ENCODE data around the gene CRIP1. TPM values are rescaled to one million over a fixed set of nuclear protein-coding genes. Genes with fewer than 3 reads are reported as not detected.

CRIP1 gene
- total and polyA plus RNA-seq, 5 donors from 2014 or later = 558 to 2,243 (median 1,172) TPM

- peaks cover 3% of the 10 kb centered on the region for H3K27me3 ChIP-seq (ENCODE audit: control insufficient read depth, insufficient read depth, low read length)
- ATAC-seq (ENCODE audit: low read depth in 2 of 2) = peak; percentile 65 to 66
- peak overlapping the region in 3 of 4 donors; percentile 51 to 81 (median 72) for H3K4me3 Mint-ChIP-seq
- peaks cover 0 to 3% (median 0%) of the 10 kb centered on the region in 7 donors for H3K9me3 Mint-ChIP-seq
- no peaks in the 10 kb centered on the region for H3K36me3 ChIP-seq (ENCODE audit: control insufficient read depth, insufficient read depth, low read length)
- peaks cover 43% of the 10 kb centered on the region for H3K27me3 Mint-ChIP-seq
- no peaks in the 10 kb centered on the region for H3K9me3 ChIP-seq (ENCODE audit: control insufficient read depth in 2 of 2, low read length in 2 of 2)
- no peaks in the 10 kb centered on the region for H3K36me3 Mint-ChIP-seq
- H3K4me3 ChIP-seq (ENCODE audit: low read depth, low read length) = no peak overlapping the region
- peak; percentile 67 to 75 (median 74) for DNase-seq
- no peak overlapping the region for H3K27ac Mint-ChIP-seq
- H3K4me1 ChIP-seq (ENCODE audit: control insufficient read depth, insufficient read depth, low read length, poor library complexity, severe bottlenecking) = peaks cover 42% of the 10 kb centered on the region
- H3K27ac ChIP-seq (ENCODE audit: insufficient read depth, low read length, poor library complexity, severe bottlenecking) = no peak overlapping the region
- peaks cover 0 to 24% (median 6%) of the 10 kb centered on the region in 4 donors for H3K4me1 Mint-ChIP-seq
Observed at GRCh38 chr14:105527826-105528585, 41.3 kb downstream of the CRIP1 start.

- H3K4me3 Mint-ChIP-seq = peak overlapping the region; percentile 77 to 84 (median 80)
- H3K27me3 ChIP-seq (ENCODE audit: control insufficient read depth, insufficient read depth, low read length) = peaks cover 3% of the 10 kb centered on the region
- ATAC-seq (ENCODE audit: low read depth in 2 of 2) = no peak
- no peaks in the 10 kb centered on the region for H3K9me3 ChIP-seq (ENCODE audit: control insufficient read depth in 2 of 2, low read length in 2 of 2)
- no peaks in the 10 kb centered on the region for H3K36me3 Mint-ChIP-seq
- H3K27me3 Mint-ChIP-seq = peaks cover 37% of the 10 kb centered on the region
- H3K4me1 ChIP-seq (ENCODE audit: control insufficient read depth, insufficient read depth, low read length, poor library complexity, severe bottlenecking) = peaks cover 42% of the 10 kb centered on the region
- H3K36me3 ChIP-seq (ENCODE audit: control insufficient read depth, insufficient read depth, low read length) = no peaks in the 10 kb centered on the region
- no peak overlapping the region for H3K27ac ChIP-seq (ENCODE audit: insufficient read depth, low read length, poor library complexity, severe bottlenecking)
- no peak overlapping the region for H3K4me3 ChIP-seq (ENCODE audit: low read depth, low read length)
- peaks cover 0 to 24% (median 3%) of the 10 kb centered on the region in 4 donors for H3K4me1 Mint-ChIP-seq
- no peak for DNase-seq
- peak overlapping the region in 1 of 3 donors; percentile 60 for H3K27ac Mint-ChIP-seq
- H3K9me3 Mint-ChIP-seq = peaks cover 0 to 3% (median 0%) of the 10 kb centered on the region in 7 donors
Observed at GRCh38 chr14:105528586-105529318, 42.1 kb downstream of the CRIP1 start.

GRCh38 chr14:105529319-105529568, 42.6 kb downstream of the CRIP1 start:
- H3K9me3 ChIP-seq (ENCODE audit: control insufficient read depth in 2 of 2, low read length in 2 of 2) = no peaks in the 10 kb centered on the region
- Mint-ChIP-seq H3K36me3 (no peaks in the 10 kb centered on the region), H3K9me3 (peaks cover 0 to 3% (median 0%) of the 10 kb centered on the region in 7 donors), H3K4me1 (peaks cover 0 to 24% (median 3%) of the 10 kb centered on the region in 4 donors), H3K27ac (peak overlapping the region in 1 of 3 donors; percentile 60), H3K4me3 (peak overlapping the region; percentile 77 to 84 (median 80)), H3K27me3 (peaks cover 36% of the 10 kb centered on the region)
- no peak for ATAC-seq (ENCODE audit: low read depth in 2 of 2)
- peaks cover 3% of the 10 kb centered on the region for H3K27me3 ChIP-seq (ENCODE audit: control insufficient read depth, insufficient read depth, low read length)
- peak in 1 of 3 donors; percentile 39 for DNase-seq
- no peak overlapping the region for H3K4me3 ChIP-seq (ENCODE audit: low read depth, low read length)
- H3K4me1 ChIP-seq (ENCODE audit: control insufficient read depth, insufficient read depth, low read length, poor library complexity, severe bottlenecking) = peaks cover 42% of the 10 kb centered on the region
- no peaks in the 10 kb centered on the region for H3K36me3 ChIP-seq (ENCODE audit: control insufficient read depth, insufficient read depth, low read length)
- no peak overlapping the region for H3K27ac ChIP-seq (ENCODE audit: insufficient read depth, low read length, poor library complexity, severe bottlenecking)

- Histone ChIP-seq H3K4me1 (ENCODE audit: control insufficient read depth, insufficient read depth, low read length, poor library complexity, severe bottlenecking) (peaks cover 42% of the 10 kb centered on the region), H3K9me3 (ENCODE audit: control insufficient read depth in 2 of 2, low read length in 2 of 2) (no peaks in the 10 kb centered on the region), H3K4me3 (ENCODE audit: low read depth, low read length) (no peak overlapping the region), H3K27me3 (ENCODE audit: control insufficient read depth, insufficient read depth, low read length) (no peaks in the 10 kb centered on the region), H3K36me3 (ENCODE audit: control insufficient read depth, insufficient read depth, low read length) (no peaks in the 10 kb centered on the region), H3K27ac (ENCODE audit: insufficient read depth, low read length, poor library complexity, severe bottlenecking) (no peak overlapping the region)
- H3K27ac Mint-ChIP-seq = peak overlapping the region in 1 of 3 donors; percentile 60
- H3K4me3 Mint-ChIP-seq = peak overlapping the region; percentile 77 to 84 (median 80)
- H3K9me3 Mint-ChIP-seq = peaks cover 0 to 3% (median 0%) of the 10 kb centered on the region in 7 donors
- peak; percentile 9 to 17 for ATAC-seq (ENCODE audit: low read depth in 2 of 2)
- no peaks in the 10 kb centered on the region for H3K36me3 Mint-ChIP-seq
- H3K27me3 Mint-ChIP-seq = peaks cover 32% of the 10 kb centered on the region
- H3K4me1 Mint-ChIP-seq = peaks cover 0 to 24% (median 3%) of the 10 kb centered on the region in 4 donors
- DNase-seq = peak in 1 of 3 donors; percentile 31
Observed at GRCh38 chr14:105529569-105530284, 43.0 kb downstream of the CRIP1 start.

- H3K36me3 Mint-ChIP-seq = no peaks in the 10 kb centered on the region
- peaks cover 25% of the 10 kb centered on the region for H3K27me3 Mint-ChIP-seq
- peak overlapping the region in 1 of 3 donors; percentile 51 for H3K27ac Mint-ChIP-seq
- no peaks in the 10 kb centered on the region for H3K27me3 ChIP-seq (ENCODE audit: control insufficient read depth, insufficient read depth, low read length)
- H3K4me3 ChIP-seq (ENCODE audit: low read depth, low read length) = no peak overlapping the region
- H3K4me1 ChIP-seq (ENCODE audit: control insufficient read depth, insufficient read depth, low read length, poor library complexity, severe bottlenecking) = peaks cover 42% of the 10 kb centered on the region
- ATAC-seq (ENCODE audit: low read depth in 2 of 2) (no peak), DNase-seq (no peak)
- peaks cover 0 to 24% (median 3%) of the 10 kb centered on the region in 4 donors for H3K4me1 Mint-ChIP-seq
- no peaks in the 10 kb centered on the region for H3K36me3 ChIP-seq (ENCODE audit: control insufficient read depth, insufficient read depth, low read length)
- H3K27ac ChIP-seq (ENCODE audit: insufficient read depth, low read length, poor library complexity, severe bottlenecking) = no peak overlapping the region
- peaks cover 0 to 3% (median 0%) of the 10 kb centered on the region in 7 donors for H3K9me3 Mint-ChIP-seq
- H3K9me3 ChIP-seq (ENCODE audit: control insufficient read depth in 2 of 2, low read length in 2 of 2) = no peaks in the 10 kb centered on the region
- H3K4me3 Mint-ChIP-seq = peak overlapping the region; percentile 41 to 75 (median 58)
Observed at GRCh38 chr14:105530285-105531087, 43.8 kb downstream of the CRIP1 start.

GRCh38 chr14:105531088-105531893, 44.6 kb downstream of the CRIP1 start:
- H3K27me3 Mint-ChIP-seq = peaks cover 19% of the 10 kb centered on the region
- H3K36me3 Mint-ChIP-seq = no peaks in the 10 kb centered on the region
- H3K36me3 ChIP-seq (ENCODE audit: control insufficient read depth, insufficient read depth, low read length) = no peaks in the 10 kb centered on the region
- no peak overlapping the region for H3K27ac ChIP-seq (ENCODE audit: insufficient read depth, low read length, poor library complexity, severe bottlenecking)
- H3K4me1 Mint-ChIP-seq = peaks cover 0 to 20% (median 3%) of the 10 kb centered on the region in 4 donors
- peaks cover 38% of the 10 kb centered on the region for H3K4me1 ChIP-seq (ENCODE audit: control insufficient read depth, insufficient read depth, low read length, poor library complexity, severe bottlenecking)
- H3K27me3 ChIP-seq (ENCODE audit: control insufficient read depth, insufficient read depth, low read length) = no peaks in the 10 kb centered on the region
- no peak overlapping the region for H3K27ac Mint-ChIP-seq
- ATAC-seq (ENCODE audit: low read depth in 2 of 2) (no peak), DNase-seq (no peak)
- H3K9me3 ChIP-seq (ENCODE audit: control insufficient read depth in 2 of 2, low read length in 2 of 2) = no peaks in the 10 kb centered on the region
- H3K9me3 Mint-ChIP-seq = peaks cover 0 to 3% (median 0%) of the 10 kb centered on the region in 7 donors
- H3K4me3 ChIP-seq (ENCODE audit: low read depth, low read length) = no peak overlapping the region
- peak overlapping the region in 3 of 4 donors; percentile 41 to 61 (median 44) for H3K4me3 Mint-ChIP-seq

Data from CD4-positive, CD25-positive, alpha-beta regulatory T cell (primary cell).